SK-N-SH (cell line): Measurements from ENCODE around the gene MYO1D. TPM values are rescaled to one million over a fixed set of nuclear protein-coding genes. Genes with fewer than 3 reads are reported as not detected.

Source experiments
- CTCF ChIA-PET: fragments of 300-600, 350-600 bp; formaldehyde crosslinking; extraction: SDS; loops from one replicate; lab custom pipeline; 2021; lab: Yijun Ruan, JAX
- POLR2A ChIA-PET: fragments of 350-600 bp; sonication (Branson Sonifier 250); formaldehyde crosslinking; extraction: SDS; loops from one replicate; lab custom pipeline; 2020; ENCODE audit warnings: antibody characterized with exemption, inconsistent platforms; lab: Yijun Ruan, JAX
- DNase-seq: peaks from one replicate; pipeline ENCODE4 v3.0.0; 2012
- H2AFZ ChIP-seq: fragments of 200-600 bp; sonication (generic); 2 replicates; pipeline ENCODE4 v1.8.1; 2016; ENCODE audit warnings: antibody characterized with exemption, mild to moderate bottlenecking, low read depth
- H3F3A ChIP-seq: fragments of 200-600 bp; sonication (generic); replicated peaks from 2 replicates; pipeline ENCODE3; 2016; ENCODE audit warnings: antibody characterized with exemption, mild to moderate bottlenecking; ENCODE audit not compliant: insufficient read depth
- H3K27ac ChIP-seq, 2 experiments: fragments of 200-500 bp in 1 of 2; fragments of 200-600 bp in 1 of 2; sonication (Bioruptor generic) in 1 of 2; sonication (generic), shearing (Covaris generic) in 1 of 2; 2 replicates each; pipeline versions ENCODE4 v1.5.1 to v1.6.1; 2014 to 2016; ENCODE audit warnings: low read depth in 2 of 2, inconsistent platforms in 1 of 2, low read length in 1 of 2, mild to moderate bottlenecking in 1 of 2, mixed read lengths in 1 of 2
- H3K27me3 ChIP-seq: fragments of 200-600 bp; sonication (generic), shearing (Covaris generic); 2 replicates; pipeline ENCODE4 v1.6.1; 2016; ENCODE audit warnings: mixed run types; ENCODE audit not compliant: insufficient read depth
- H3K36me3 ChIP-seq, 2 experiments: fragments of 200-500 bp in 1 of 2; fragments of 200-600 bp in 1 of 2; sonication (Bioruptor generic) in 1 of 2; sonication (generic) in 1 of 2; replicated peaks in 1 of 2; 2 replicates each; pipeline versions ENCODE3 to v1.5.1; 2014 to 2016; ENCODE audit warnings: low read length in 1 of 2, mild to moderate bottlenecking in 1 of 2; ENCODE audit not compliant: insufficient read depth in 2 of 2, control insufficient read depth in 1 of 2
- H3K4me1 ChIP-seq, 2 experiments: fragments of 200-500 bp in 1 of 2; fragments of 200-600 bp in 1 of 2; sonication (Bioruptor generic) in 1 of 2; sonication (generic), shearing (Covaris generic) in 1 of 2; 2 replicates each; pipeline versions ENCODE4 v1.5.1 to v1.6.1; 2014 to 2016; ENCODE audit warnings: low read depth in 1 of 2, low read length in 1 of 2, mixed run types in 1 of 2; ENCODE audit not compliant: insufficient read depth in 2 of 2, control insufficient read depth in 1 of 2
- H3K4me2 ChIP-seq: fragments of 200-600 bp; sonication (generic), shearing (Covaris generic); 2 replicates; pipeline ENCODE4 v1.6.1; 2017; ENCODE audit warnings: mixed run types
- H3K4me3 ChIP-seq, 2 experiments: fragments of 200-500 bp in 1 of 2; fragments of 200-600 bp in 1 of 2; sonication (Bioruptor generic) in 1 of 2; sonication (generic), shearing (Covaris generic) in 1 of 2; 2 replicates each; pipeline versions ENCODE4 v1.5.1 to v1.8.1; 2014 to 2016; ENCODE audit warnings: low read depth in 2 of 2, inconsistent platforms in 1 of 2, low read length in 1 of 2, mild to moderate bottlenecking in 1 of 2, mixed read lengths in 1 of 2, moderate library complexity in 1 of 2
- H3K79me2 ChIP-seq: fragments of 200-600 bp; sonication (generic); 2 replicates; pipeline ENCODE4 v1.8.1; 2017; ENCODE audit warnings: mild to moderate bottlenecking; ENCODE audit not compliant: insufficient read depth
- H3K9ac ChIP-seq: fragments of 200-600 bp; sonication (generic); 2 replicates; pipeline ENCODE4 v1.6.1; 2017; ENCODE audit warnings: mixed run types
- H3K9me2 ChIP-seq: fragments of 200-600 bp; sonication (generic); 2 replicates; pipeline ENCODE4 v1.6.1; 2017; ENCODE audit warnings: mixed run types
- H3K9me3 ChIP-seq: fragments of 200-600 bp; sonication (generic); 2 replicates; pipeline ENCODE4 v1.6.1; 2017; ENCODE audit warnings: mixed run types, mild to moderate bottlenecking, moderate library complexity
- H4K20me1 ChIP-seq: fragments of 200-600 bp; sonication (generic); 2 replicates; pipeline ENCODE4 v1.6.1; 2017; ENCODE audit warnings: mild to moderate bottlenecking, mixed run types; ENCODE audit not compliant: insufficient read depth
- CHD2 ChIP-seq: fragments of 150-350 bp; IDR thresholded peaks from 2 replicates; pipeline ENCODE4 v1.6.1; 2018; ENCODE audit warnings: low read length; ENCODE audit not compliant: partially characterized antibody
- CTCF ChIP-seq: fragments of 200-600 bp; sonication (generic); IDR thresholded peaks from 2 replicates; pipeline ENCODE4 v1.6.1; 2017; ENCODE audit warnings: antibody characterized with exemption, mild to moderate bottlenecking, moderate library complexity
- FOSL2 ChIP-seq: IDR thresholded peaks from 2 replicates; pipeline ENCODE4 v1.4.0; 2012; ENCODE audit warnings: low read depth, mild to moderate bottlenecking, moderate library complexity, borderline replicate concordance
- FOXJ3 ChIP-seq: sonication (generic); formaldehyde crosslinking; IDR thresholded peaks from 2 replicates; pipeline ENCODE4 v1.5.1; 2020; ENCODE audit warnings: mild to moderate bottlenecking, missing genetic modification reagents
- FOXM1 ChIP-seq: IDR thresholded peaks from 2 replicates; pipeline ENCODE4 v1.4.0; 2012; ENCODE audit warnings: low read depth, mild to moderate bottlenecking
- GABPA ChIP-seq: IDR thresholded peaks from 2 replicates; pipeline ENCODE4 v1.4.0; 2012; ENCODE audit warnings: low read depth, mild to moderate bottlenecking
- NRF1 ChIP-seq: IDR thresholded peaks from 2 replicates; pipeline ENCODE4 v1.6.1; 2012; ENCODE audit warnings: low read depth, mild to moderate bottlenecking, low read length
- RCOR1 ChIP-seq: fragments of 150-350 bp; IDR thresholded peaks from 2 replicates; pipeline ENCODE4 v1.6.1; 2017; ENCODE audit warnings: antibody characterized with exemption, low read length
- REST ChIP-seq: IDR thresholded peaks from 2 replicates; pipeline ENCODE4 v1.6.1; 2012; ENCODE audit warnings: mild to moderate bottlenecking, low read depth, low read length, moderate library complexity
- TAF1 ChIP-seq: IDR thresholded peaks from 2 replicates; pipeline ENCODE4 v1.6.1; 2012; ENCODE audit warnings: low read depth, mild to moderate bottlenecking, low read length, moderate library complexity, borderline replicate concordance
- TCF12 ChIP-seq: IDR thresholded peaks from 2 replicates; pipeline ENCODE4 v1.4.0; 2012
- TEAD4 ChIP-seq: IDR thresholded peaks from 2 replicates; pipeline ENCODE4 v1.4.0; 2012; ENCODE audit warnings: mild to moderate bottlenecking, borderline replicate concordance; ENCODE audit not compliant: insufficient read depth
- USF2 ChIP-seq: fragments of 150-350 bp; IDR thresholded peaks from 2 replicates; pipeline ENCODE4 v1.6.1; 2017; ENCODE audit warnings: antibody characterized with exemption, low read length, low read depth, borderline replicate concordance
- YY1 ChIP-seq: IDR thresholded peaks from 2 replicates; pipeline ENCODE4 v1.4.0; 2012; ENCODE audit warnings: low read depth, mild to moderate bottlenecking
- WGBS: methylation state at CpG from one replicate; pipeline ENCODE4 v1.1.6; 2017; ENCODE audit warnings: low lambda C conversion rate; 5-methylcytosine and 5-hydroxymethylcytosine counted together
- polyA plus RNA-seq, 3 experiments: library from polyadenylated mRNA; depleted of rRNA; stranded (reverse); fragments of >200 nt; gene quantifications; 2 replicates each; pipeline ENCODE4 v1.2.3, GENCODE V29; 2012

Gene MYO1D
- polyA plus RNA-seq, 1 of the 3 experiments (the other 2 are of a cell fraction): 20.4 TPM

- ChIA-PET POLR2A (no interaction called here), CTCF (interaction anchor here (1.9 kb wide), 1 partner anchor 104 kb away, joined by 6 read pairs; no protein-coding TSS in a partner anchor)
- Histone ChIP-seq H3K4me1 (peaks cover 0 to 13% of the 10 kb centered on the region in 2 experiments; a peak in 2 of 4 replicates), H3K36me3 (peaks cover 0 to 9% of the 10 kb centered on the region in 2 experiments), H3K4me2 (no peak overlapping the region), H2AFZ (no peak overlapping the region), H3K9me3 (peaks cover 6% of the 10 kb centered on the region; the same call in 1 of the 2 replicates), H3K79me2 (no peaks in the 10 kb centered on the region), H3K9ac (no peak overlapping the region), H3F3A (peaks cover 3% of the 10 kb centered on the region), H3K27ac (no peak overlapping the region; a peak in 1 of 4 replicates), H3K4me3 (no peak overlapping the region), H4K20me1 (no peaks in the 10 kb centered on the region), H3K9me2 (0 out of 2 replicates have a peak, but pooled peaks cover 3% of the 10 kb centered on the region), H3K27me3 (no peaks in the 10 kb centered on the region)
- TF ChIP-seq NRF1: no peak
- TF ChIP-seq TAF1: no peak
- no peak for TF ChIP-seq FOXJ3 (CRISPR knock-in tag)
- no peak for TF ChIP-seq YY1
- no peak for TF ChIP-seq CHD2
- TF ChIP-seq REST: no peak
- TF ChIP-seq TEAD4: no peak
- no peak for TF ChIP-seq TCF12
- TF ChIP-seq USF2: no peak
- TF ChIP-seq FOXM1: no peak
- no peak for TF ChIP-seq GABPA
- TF ChIP-seq FOSL2: no peak
- TF ChIP-seq CTCF: no peak
- no peak for TF ChIP-seq RCOR1
- 68% methylated on average over 3 of the region's 3 CpGs for WGBS
- DNase-seq: no peak
These were observed 288.8 kb downstream of the MYO1D start for GRCh38 chr17:32588135-32588534.
